Breast epithelium (tissue), 3 donors: ENCODE data around the gene EPM2AIP1.

ENCODE experiments used
- POLR2A ChIP-seq: fragments of 450-650 bp; IDR thresholded peaks from one replicate; pipeline ENCODE4 v1.6.1; 2016; ENCODE audit warnings: antibody characterized with exemption, mild to moderate bottlenecking, moderate library complexity
- POLR2AphosphoS5 ChIP-seq, 3 donors: sonication (generic); formaldehyde crosslinking; IDR thresholded peaks; one replicate each; pipeline ENCODE4 v1.6.1; 2017; ENCODE audit warnings: antibody characterized with exemption in 3 of 3
- TF ChIP-seq, protein P1 (sequence below), 3 donors: fragments of 450-650 bp; IDR thresholded peaks; one replicate each; pipeline ENCODE4 v1.5.1; 2016 to 2017; ENCODE audit warnings: antibody characterized with exemption in 3 of 3, mild to moderate bottlenecking in 3 of 3, moderate library complexity in 3 of 3

DNA sequence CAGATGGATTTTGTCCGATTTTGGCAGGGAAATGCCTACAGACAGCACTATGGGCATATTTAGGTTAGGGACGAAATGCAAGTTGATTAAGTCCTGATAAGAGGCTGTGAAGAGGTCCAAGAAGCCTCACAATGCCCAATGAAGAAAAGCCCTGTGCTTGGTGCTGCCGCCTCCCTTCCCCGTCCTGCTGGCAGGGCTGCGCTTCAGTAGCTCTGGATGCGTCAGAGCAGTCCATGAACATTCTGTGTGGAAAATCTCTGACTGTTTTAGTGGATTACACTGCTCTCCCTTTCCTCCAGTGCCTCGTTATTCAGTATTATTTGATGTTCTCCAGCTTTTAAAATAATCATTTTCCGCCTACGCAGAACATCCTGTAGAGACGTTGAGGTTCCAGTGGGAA is 40.0 kb upstream of the EPM2AIP1 start:
- TF ChIP-seq, protein P1, sequence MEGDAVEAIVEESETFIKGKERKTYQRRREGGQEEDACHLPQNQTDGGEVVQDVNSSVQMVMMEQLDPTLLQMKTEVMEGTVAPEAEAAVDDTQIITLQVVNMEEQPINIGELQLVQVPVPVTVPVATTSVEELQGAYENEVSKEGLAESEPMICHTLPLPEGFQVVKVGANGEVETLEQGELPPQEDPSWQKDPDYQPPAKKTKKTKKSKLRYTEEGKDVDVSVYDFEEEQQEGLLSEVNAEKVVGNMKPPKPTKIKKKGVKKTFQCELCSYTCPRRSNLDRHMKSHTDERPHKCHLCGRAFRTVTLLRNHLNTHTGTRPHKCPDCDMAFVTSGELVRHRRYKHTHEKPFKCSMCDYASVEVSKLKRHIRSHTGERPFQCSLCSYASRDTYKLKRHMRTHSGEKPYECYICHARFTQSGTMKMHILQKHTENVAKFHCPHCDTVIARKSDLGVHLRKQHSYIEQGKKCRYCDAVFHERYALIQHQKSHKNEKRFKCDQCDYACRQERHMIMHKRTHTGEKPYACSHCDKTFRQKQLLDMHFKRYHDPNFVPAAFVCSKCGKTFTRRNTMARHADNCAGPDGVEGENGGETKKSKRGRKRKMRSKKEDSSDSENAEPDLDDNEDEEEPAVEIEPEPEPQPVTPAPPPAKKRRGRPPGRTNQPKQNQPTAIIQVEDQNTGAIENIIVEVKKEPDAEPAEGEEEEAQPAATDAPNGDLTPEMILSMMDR (IDR thresholded peaks at IDR 0.05), result no peak
- TF ChIP-seq POLR2A (no peak), POLR2AphosphoS5 (IDR thresholded peaks at IDR 0.05) (no peak)
